A549 (cell line): ENCODE measurements around the gene ZNF407.

ENCODE experiments used
- CEBPB ChIP-seq, 2 experiments: fragments of >200 bp in 1 of 2; sonication (Bioruptor Twin) in 1 of 2; formaldehyde crosslinking in 1 of 2; IDR thresholded peaks; 2 replicates each; pipeline ENCODE4 v1.6.1; 2012 to 2016
- CHD2 ChIP-seq: fragments of 150-350 bp; IDR thresholded peaks from 2 replicates; pipeline ENCODE4 v1.6.1; 2014; ENCODE audit warnings: low read length; ENCODE audit not compliant: partially characterized antibody
- CTCF ChIP-seq: fragments of >200 bp; sonication (Bioruptor Twin); formaldehyde crosslinking; IDR thresholded peaks from 3 replicates; pipeline ENCODE4 v1.5.1; 2016
- ESRRA ChIP-seq: fragments of 150-350 bp; IDR thresholded peaks from 2 replicates; pipeline ENCODE4 v1.6.1; 2014; ENCODE audit warnings: mild to moderate bottlenecking, low read length, borderline replicate concordance
- KDM1A ChIP-seq: fragments of 200-600 bp; sonication (generic); IDR thresholded peaks from 2 replicates; pipeline ENCODE4 v1.6.1; 2016; ENCODE audit warnings: low read depth, mild to moderate bottlenecking
- MAX ChIP-seq: IDR thresholded peaks from 2 replicates; pipeline ENCODE4 v1.6.1; 2012
- NFE2L2 ChIP-seq: fragments of 150-350 bp; conservative IDR thresholded peaks from 2 replicates; pipeline ENCODE4 v1.6.1; 2014; ENCODE audit warnings: low read length
- RFX5 ChIP-seq: fragments of 450-650 bp; IDR thresholded peaks from 2 replicates; pipeline ENCODE4 v1.7.1; 2014; ENCODE audit warnings: antibody characterized with exemption, mild to moderate bottlenecking, moderate library complexity
- SREBF2 ChIP-seq: fragments of 450-650 bp; IDR thresholded peaks from 2 replicates; pipeline ENCODE4 v1.6.1; 2014; ENCODE audit warnings: mild to moderate bottlenecking, moderate library complexity

- TF ChIP-seq MAX (no peak), NFE2L2 (no peak), KDM1A (no peak), CHD2 (no peak), CTCF (no peak), ESRRA (no peak), SREBF2 (no peak), RFX5 (no peak), CEBPB (IDR thresholded peaks at IDR 0.05) (no peak)
These were observed 11.0 kb downstream of the ZNF407 start for GRCh38 chr18:74608681-74609080.
